ENCODE measurements around the gene ASIC1. TPM values are rescaled to one million over a fixed set of nuclear protein-coding genes. Genes with fewer than 3 reads are reported as not detected.

ASIC1 gene
- total and polyA plus RNA-seq, 2 donors from 2014 or later = 0.99 to 1.6 TPM

GRCh38 chr12:50018968-50019367 lies 38.4 kb upstream of the ASIC1 start:
- no peak for TF ChIP-seq CTCF (IDR thresholded peaks at IDR 0.05; ENCODE audit: borderline replicate concordance, extremely low read depth, insufficient read depth)
- no peak overlapping the region for H3K4me3 ChIP-seq (ENCODE audit: low read length in 3 of 3)
- peaks cover 0 to 8% (median 3%) of the 10 kb centered on the region in 3 donors for H3K4me1 ChIP-seq (ENCODE audit: control insufficient read depth in 2 of 3, insufficient read depth in 2 of 3, low read depth in 1 of 3, low read length in 3 of 3)
- DNase-seq (no peak), FAIRE-seq (no peak)
- intact Hi-C loops (cut with DNase I) = no loop called here
- H3K9ac ChIP-seq (ENCODE audit: low read length in 3 of 3) = no peak overlapping the region
- H3K36me3 ChIP-seq (ENCODE audit: control insufficient read depth in 2 of 3, insufficient read depth in 3 of 3, low read length in 3 of 3) = no peaks in the 10 kb centered on the region
- H3K9me3 ChIP-seq (ENCODE audit: control insufficient read depth in 2 of 3, insufficient read depth in 1 of 3, low read length in 3 of 3) = no peaks in the 10 kb centered on the region
- no peak overlapping the region for H3K27ac ChIP-seq (ENCODE audit: low read depth in 2 of 2, low read length in 2 of 2)
- H3K27me3 ChIP-seq (ENCODE audit: control insufficient read depth, insufficient read depth, low read length) = no peaks in the 10 kb centered on the region

- H3K9ac ChIP-seq (ENCODE audit: low read length in 3 of 3) = no peak overlapping the region
- no peak overlapping the region for H3K4me3 ChIP-seq (ENCODE audit: low read length in 3 of 3)
- FAIRE-seq = no peak
- TF ChIP-seq CTCF (IDR thresholded peaks at IDR 0.05; ENCODE audit: borderline replicate concordance, extremely low read depth, insufficient read depth) = no peak
- H3K36me3 ChIP-seq (ENCODE audit: control insufficient read depth in 2 of 3, insufficient read depth in 3 of 3, low read length in 3 of 3) = no peaks in the 10 kb centered on the region
- DNase-seq = no peak
- H3K4me1 ChIP-seq (ENCODE audit: control insufficient read depth in 2 of 3, insufficient read depth in 2 of 3, low read depth in 1 of 3, low read length in 3 of 3) = peaks cover 0 to 8% (median 3%) of the 10 kb centered on the region in 3 donors
- H3K27ac ChIP-seq (ENCODE audit: low read depth in 2 of 2, low read length in 2 of 2) = no peak overlapping the region
- H3K9me3 ChIP-seq (ENCODE audit: control insufficient read depth in 2 of 3, insufficient read depth in 1 of 3, low read length in 3 of 3) = no peaks in the 10 kb centered on the region
- no peaks in the 10 kb centered on the region for H3K27me3 ChIP-seq (ENCODE audit: control insufficient read depth, insufficient read depth, low read length)
- intact Hi-C loops (cut with DNase I) = no loop called here
Observed at GRCh38 chr12:50019524-50019923, 37.9 kb upstream of the ASIC1 start.

GRCh38 chr12:50021031-50021430 lies 36.4 kb upstream of the ASIC1 start:
- H3K36me3 ChIP-seq (ENCODE audit: control insufficient read depth in 2 of 3, insufficient read depth in 3 of 3, low read length in 3 of 3) = no peaks in the 10 kb centered on the region
- H3K9me3 ChIP-seq (ENCODE audit: control insufficient read depth in 2 of 3, insufficient read depth in 1 of 3, low read length in 3 of 3) = no peaks in the 10 kb centered on the region
- H3K4me1 ChIP-seq (ENCODE audit: control insufficient read depth in 2 of 3, insufficient read depth in 2 of 3, low read depth in 1 of 3, low read length in 3 of 3) = peaks cover 0 to 8% (median 3%) of the 10 kb centered on the region in 3 donors
- no peak overlapping the region for H3K27ac ChIP-seq (ENCODE audit: low read depth in 2 of 2, low read length in 2 of 2)
- DNase-seq (peak in 1 of 5 donors; percentile 77), FAIRE-seq (no peak)
- no peaks in the 10 kb centered on the region for H3K27me3 ChIP-seq (ENCODE audit: control insufficient read depth, insufficient read depth, low read length)
- H3K9ac ChIP-seq (ENCODE audit: low read length in 3 of 3) = no peak overlapping the region
- intact Hi-C loops (cut with DNase I) = no loop called here
- H3K4me3 ChIP-seq (ENCODE audit: low read length in 3 of 3) = no peak overlapping the region
- TF ChIP-seq CTCF (IDR thresholded peaks at IDR 0.05; ENCODE audit: borderline replicate concordance, extremely low read depth, insufficient read depth) = no peak

GRCh38 chr12:50022903-50023302 lies 34.5 kb upstream of the ASIC1 start:
- no peak for TF ChIP-seq CTCF (IDR thresholded peaks at IDR 0.05; ENCODE audit: borderline replicate concordance, extremely low read depth, insufficient read depth)
- no peak for FAIRE-seq
- H3K4me1 ChIP-seq (ENCODE audit: control insufficient read depth in 2 of 3, insufficient read depth in 2 of 3, low read depth in 1 of 3, low read length in 3 of 3) = no peaks in the 10 kb centered on the region
- intact Hi-C loops (cut with DNase I) = no loop called here
- H3K27me3 ChIP-seq (ENCODE audit: control insufficient read depth, insufficient read depth, low read length) = no peaks in the 10 kb centered on the region
- no peaks in the 10 kb centered on the region for H3K36me3 ChIP-seq (ENCODE audit: control insufficient read depth in 2 of 3, insufficient read depth in 3 of 3, low read length in 3 of 3)
- no peak for DNase-seq
- H3K9me3 ChIP-seq (ENCODE audit: control insufficient read depth in 2 of 3, insufficient read depth in 1 of 3, low read length in 3 of 3) = no peaks in the 10 kb centered on the region
- no peak overlapping the region for H3K27ac ChIP-seq (ENCODE audit: low read depth in 2 of 2, low read length in 2 of 2)
- no peak overlapping the region for H3K4me3 ChIP-seq (ENCODE audit: low read length in 3 of 3)
- no peak overlapping the region for H3K9ac ChIP-seq (ENCODE audit: low read length in 3 of 3)
